ENCODE data around the gene TRIP12. TPM values are rescaled to one million over a fixed set of nuclear protein-coding genes. Genes with fewer than 3 reads are reported as not detected.
A peak's percentile ranks its signal among the peaks of the same experiment; 100 is the strongest.
"Not testable (repeated sequence)": the region's sequence is repeated elsewhere in the genome, so short reads cannot be mapped to it uniquely, and the experiment has no call there.

The TRIP12 gene
- total and polyA plus RNA-seq, 5 experiments from 2014 or later = 32.2 to 221 (median 45.2) TPM

DNA sequence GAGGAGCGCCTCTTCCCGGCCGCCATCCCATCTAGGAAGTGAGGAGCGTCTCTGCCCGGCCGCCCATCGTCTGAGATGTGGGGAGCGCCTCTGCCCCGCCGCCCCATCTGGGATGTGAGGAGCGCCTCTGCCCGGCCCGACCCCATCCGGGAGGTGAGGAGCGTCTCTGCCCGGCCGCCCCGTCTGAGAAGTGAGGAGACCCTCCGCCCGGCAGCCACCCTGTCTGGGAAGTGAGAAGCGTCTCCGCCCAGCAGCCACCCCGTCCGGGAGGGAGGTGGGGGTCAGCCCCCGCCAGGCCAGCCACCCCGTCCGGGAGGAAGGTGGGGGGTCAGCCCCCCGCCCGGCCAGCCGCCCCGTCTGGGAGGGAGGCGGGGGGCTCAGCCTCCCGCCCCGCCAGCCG is 179.1 kb downstream of the TRIP12 start:
- Mint-ChIP-seq H3K9me3 (peaks cover 10 to 45% (median 26%) of the 10 kb centered on the region in 9 donors), H3K36me3 (peaks cover 2 to 18% (median 16%) of the 10 kb centered on the region in 3 donors), H3K27me3 (peaks cover 2 to 15% (median 8%) of the 10 kb centered on the region in 5 donors)
- DNase-seq, H3K4me3 Mint-ChIP-seq, H3K27ac Mint-ChIP-seq, ATAC-seq, H3K4me1 Mint-ChIP-seq, POLR2A ChIA-PET: not testable (repeated sequence)

- POLR2A ChIA-PET = no interaction called here
- ATAC-seq (no peak), DNase-seq (no peak)
- Mint-ChIP-seq H3K4me3 (no peak overlapping the region), H3K27me3 (peaks cover 2 to 15% (median 8%) of the 10 kb centered on the region in 5 donors), H3K36me3 (peaks cover 4 to 24% (median 23%) of the 10 kb centered on the region in 3 donors), H3K4me1 (no peaks in the 10 kb centered on the region), H3K27ac (no peak overlapping the region), H3K9me3 (peaks cover 15 to 54% (median 35%) of the 10 kb centered on the region in 9 donors)
Observed at GRCh38 chr2:229740279-229740678, 181.5 kb downstream of the TRIP12 start.

DNA sequence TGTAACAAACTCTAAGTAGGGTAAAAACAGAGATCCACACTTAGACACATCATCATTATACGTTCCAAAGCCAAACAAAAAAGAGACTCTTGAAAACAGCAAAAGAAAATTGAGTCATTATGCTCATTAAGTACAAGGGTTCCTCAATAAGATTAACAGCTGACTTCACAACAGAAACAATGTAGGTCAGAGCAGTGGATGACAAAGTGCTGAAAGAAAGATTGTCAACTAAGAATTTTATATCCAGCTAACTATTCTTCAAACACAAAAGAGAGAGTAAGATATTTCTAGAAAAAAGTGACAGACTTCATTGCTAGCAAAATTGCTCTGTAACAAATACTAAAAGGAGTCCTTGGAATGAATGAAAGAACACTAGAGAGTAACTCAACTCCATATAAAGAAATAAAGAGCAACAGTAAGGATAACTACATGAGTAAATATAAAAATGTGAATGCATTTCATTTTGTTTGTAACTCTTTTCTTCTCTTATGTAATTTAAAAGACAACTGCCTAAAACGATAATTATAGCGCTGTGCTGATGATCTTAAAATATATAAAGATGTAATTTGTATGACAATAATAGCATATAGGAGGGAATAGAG is 183.7 kb downstream of the TRIP12 start:
- peaks cover 2 to 15% (median 8%) of the 10 kb centered on the region in 5 donors for H3K27me3 Mint-ChIP-seq
- H3K36me3 Mint-ChIP-seq = peaks cover 4 to 24% (median 14%) of the 10 kb centered on the region in 3 donors
- no peak overlapping the region for H3K27ac Mint-ChIP-seq
- no peak for ATAC-seq
- H3K4me1 Mint-ChIP-seq = peaks cover 0 to 2% (median 0%) of the 10 kb centered on the region in 4 donors
- peaks cover 15 to 45% (median 34%) of the 10 kb centered on the region in 9 donors for H3K9me3 Mint-ChIP-seq
- POLR2A ChIA-PET = no interaction called here
- DNase-seq = no peak
- no peak overlapping the region for H3K4me3 Mint-ChIP-seq

- no peak overlapping the region for H3K27ac Mint-ChIP-seq
- POLR2A ChIA-PET = no interaction called here
- H3K4me1 Mint-ChIP-seq = peaks cover 0 to 2% (median 0%) of the 10 kb centered on the region in 4 donors
- no peak for ATAC-seq
- DNase-seq = no peak
- peaks cover 15 to 28% (median 25%) of the 10 kb centered on the region in 9 donors for H3K9me3 Mint-ChIP-seq
- peaks cover 4 to 18% (median 14%) of the 10 kb centered on the region in 3 donors for H3K36me3 Mint-ChIP-seq
- H3K4me3 Mint-ChIP-seq = no peak overlapping the region
- H3K27me3 Mint-ChIP-seq = peaks cover 0 to 13% (median 5%) of the 10 kb centered on the region in 5 donors
Observed at GRCh38 chr2:229734410-229734809, 187.4 kb downstream of the TRIP12 start.

DNA sequence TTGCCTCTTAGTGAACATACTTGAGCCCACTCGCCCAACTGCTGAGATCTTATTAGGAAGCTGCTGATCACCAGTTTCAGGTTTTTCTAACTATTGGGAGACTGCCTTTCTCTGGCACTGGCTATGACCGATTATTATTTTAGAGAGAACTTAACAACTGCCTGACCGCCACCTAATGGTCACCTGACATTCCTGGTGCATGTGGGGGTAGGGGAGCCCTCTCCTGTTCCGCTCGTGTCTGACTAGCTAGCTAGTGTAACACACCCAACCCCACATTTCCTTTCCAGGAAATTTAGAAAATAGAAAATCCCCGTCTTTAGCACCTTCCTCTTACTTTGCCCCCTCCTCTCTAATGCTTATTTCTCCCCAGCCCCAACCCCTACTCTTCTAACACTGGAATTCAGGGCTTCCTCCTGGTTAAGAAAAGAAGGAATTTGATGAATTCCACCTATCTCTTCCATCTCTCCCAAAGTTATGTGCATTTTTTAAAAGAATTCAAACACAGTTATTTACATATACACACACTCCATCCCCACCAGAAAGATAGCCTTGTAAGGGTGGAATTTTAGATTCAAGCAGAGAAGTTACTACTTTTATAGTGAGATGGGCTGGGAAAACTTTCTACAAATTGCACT is 188.1 kb downstream of the TRIP12 start:
- Mint-ChIP-seq H3K36me3 (peaks cover 3 to 14% (median 8%) of the 10 kb centered on the region in 3 donors), H3K4me1 (peaks cover 0 to 2% (median 0%) of the 10 kb centered on the region in 4 donors), H3K9me3 (peaks cover 11 to 21% (median 20%) of the 10 kb centered on the region in 9 donors), H3K27ac (no peak overlapping the region), H3K4me3 (no peak overlapping the region), H3K27me3 (peaks cover 0 to 7% (median 2%) of the 10 kb centered on the region in 5 donors)
- no peak for ATAC-seq
- POLR2A ChIA-PET = no interaction called here
- no peak for DNase-seq

- H3K36me3 Mint-ChIP-seq = peaks cover 3 to 10% (median 5%) of the 10 kb centered on the region in 3 donors
- no peak overlapping the region for H3K27ac Mint-ChIP-seq
- peaks cover 0 to 2% (median 0%) of the 10 kb centered on the region in 4 donors for H3K4me1 Mint-ChIP-seq
- H3K9me3 Mint-ChIP-seq = peaks cover 6 to 14% (median 12%) of the 10 kb centered on the region in 9 donors
- ATAC-seq (no peak), DNase-seq (no peak)
- peaks cover 0 to 7% (median 0%) of the 10 kb centered on the region in 5 donors for H3K27me3 Mint-ChIP-seq
- H3K4me3 Mint-ChIP-seq = no peak overlapping the region
- POLR2A ChIA-PET = no interaction called here
Observed at GRCh38 chr2:229732897-229733296, 188.9 kb downstream of the TRIP12 start.

DNA sequence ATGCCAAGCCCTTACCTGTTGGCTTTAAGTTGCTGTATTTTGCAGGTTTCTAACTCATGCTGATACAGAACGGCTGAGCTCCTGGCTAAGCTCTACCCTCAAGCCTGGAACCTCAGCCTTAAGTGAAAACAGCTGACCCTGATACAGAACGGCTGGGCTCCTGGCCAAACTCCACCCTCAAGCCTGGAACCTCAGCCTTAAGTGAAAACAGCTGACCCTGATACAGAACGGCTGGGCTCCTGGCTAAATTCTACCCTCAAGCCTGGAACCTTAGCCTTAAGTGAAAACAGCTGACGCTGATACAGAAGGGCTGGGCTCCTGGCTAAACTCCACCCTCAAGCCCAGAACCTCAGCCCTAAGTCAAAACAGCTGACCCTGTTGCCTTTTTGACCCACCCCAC is 189.9 kb downstream of the TRIP12 start:
- Mint-ChIP-seq H3K4me1 (peaks cover 0 to 2% (median 0%) of the 10 kb centered on the region in 4 donors), H3K9me3 (peaks cover under 1 to 6% (median 2%) of the 10 kb centered on the region in 9 donors), H3K27me3 (peaks cover 0 to 7% (median 0%) of the 10 kb centered on the region in 5 donors), H3K36me3 (peaks cover under 1 to 2% (median 2%) of the 10 kb centered on the region in 3 donors), H3K4me3 (no peak overlapping the region), H3K27ac (no peak overlapping the region)
- ATAC-seq = no peak
- POLR2A ChIA-PET = no interaction called here
- no peak for DNase-seq

- no peak overlapping the region for H3K4me3 Mint-ChIP-seq
- POLR2A ChIA-PET = no interaction called here
- H3K9me3 Mint-ChIP-seq = peaks cover 0 to 4% (median 0%) of the 10 kb centered on the region in 9 donors
- no peaks in the 10 kb centered on the region for H3K36me3 Mint-ChIP-seq
- H3K4me1 Mint-ChIP-seq = peaks cover 0 to 2% (median 0%) of the 10 kb centered on the region in 4 donors
- ATAC-seq = no peak
- H3K27me3 Mint-ChIP-seq = peaks cover 0 to 9% (median 0%) of the 10 kb centered on the region in 5 donors
- DNase-seq = no peak
- peak overlapping the region in 1 of 10 donors; percentile 12 for H3K27ac Mint-ChIP-seq
Observed at GRCh38 chr2:229731363-229731762, 190.4 kb downstream of the TRIP12 start.

GRCh38 chr2:229728370-229728769 is 193.4 kb downstream of the TRIP12 start:
- ATAC-seq = no peak
- H3K9me3 Mint-ChIP-seq = no peaks in the 10 kb centered on the region
- no peaks in the 10 kb centered on the region for H3K36me3 Mint-ChIP-seq
- POLR2A ChIA-PET = interaction anchor here (0.6 kb wide), 1 partner anchor 18 kb away, joined by 3 read pairs; no protein-coding TSS in a partner anchor
- H3K27ac Mint-ChIP-seq = no peak overlapping the region
- DNase-seq = no peak
- H3K4me3 Mint-ChIP-seq = no peak overlapping the region
- H3K27me3 Mint-ChIP-seq = peaks cover 0 to 9% (median 0%) of the 10 kb centered on the region in 5 donors
- no peaks in the 10 kb centered on the region for H3K4me1 Mint-ChIP-seq

GRCh38 chr2:229726643-229727042 is 195.2 kb downstream of the TRIP12 start:
- H3K4me3 Mint-ChIP-seq = no peak overlapping the region
- ATAC-seq = no peak
- peaks cover 0 to 9% (median 3%) of the 10 kb centered on the region in 5 donors for H3K27me3 Mint-ChIP-seq
- no peaks in the 10 kb centered on the region for H3K4me1 Mint-ChIP-seq
- no peak overlapping the region for H3K27ac Mint-ChIP-seq
- no peak for DNase-seq
- H3K36me3 Mint-ChIP-seq = no peaks in the 10 kb centered on the region
- H3K9me3 Mint-ChIP-seq = no peaks in the 10 kb centered on the region
- POLR2A ChIA-PET = no interaction called here

DNA sequence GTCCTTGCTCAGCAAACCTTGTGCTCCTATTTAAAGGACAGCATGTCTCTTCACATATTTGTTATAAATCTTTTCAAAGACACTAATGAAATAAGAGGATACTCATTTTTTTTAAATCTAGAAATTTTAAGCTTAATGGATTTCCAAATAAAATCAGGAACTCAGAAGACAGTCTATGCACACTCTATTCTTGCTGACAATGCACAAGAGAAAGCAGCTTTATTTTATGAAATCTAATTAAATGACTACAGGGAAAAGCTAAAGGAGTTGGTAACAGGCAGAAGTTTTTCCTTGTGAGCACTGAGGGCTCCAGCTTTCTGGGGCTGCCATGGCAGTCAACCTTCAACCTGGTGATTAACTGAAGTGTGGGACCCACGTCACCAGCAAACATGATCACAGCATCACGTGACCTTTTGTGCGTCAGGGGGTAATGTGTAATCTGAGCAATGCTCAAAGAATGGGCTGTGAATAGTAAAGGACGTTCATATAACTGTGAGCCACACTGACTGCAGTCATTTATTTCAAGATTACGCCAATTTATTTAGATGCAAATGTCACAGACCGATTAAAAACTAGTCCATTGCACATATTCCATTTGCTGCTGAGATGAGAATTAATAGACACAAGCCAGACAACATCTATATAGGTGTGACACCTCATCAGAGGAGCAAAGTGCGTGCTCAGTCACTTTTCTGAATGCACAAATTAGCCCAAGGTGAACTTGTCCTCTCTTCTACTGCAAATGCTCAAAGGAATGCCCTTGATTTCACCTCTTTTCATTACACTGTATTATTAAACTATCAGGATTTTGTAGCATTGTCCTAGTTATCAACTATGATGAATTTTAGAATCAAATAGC is 195.9 kb downstream of the TRIP12 start:
- H3K4me1 Mint-ChIP-seq = no peaks in the 10 kb centered on the region
- ATAC-seq (no peak), DNase-seq (no peak)
- H3K9me3 Mint-ChIP-seq = no peaks in the 10 kb centered on the region
- H3K4me3 Mint-ChIP-seq = no peak overlapping the region
- POLR2A ChIA-PET = no interaction called here
- H3K36me3 Mint-ChIP-seq = no peaks in the 10 kb centered on the region
- H3K27ac Mint-ChIP-seq = no peak overlapping the region
- H3K27me3 Mint-ChIP-seq = peaks cover 0 to 5% (median 3%) of the 10 kb centered on the region in 5 donors

DNA sequence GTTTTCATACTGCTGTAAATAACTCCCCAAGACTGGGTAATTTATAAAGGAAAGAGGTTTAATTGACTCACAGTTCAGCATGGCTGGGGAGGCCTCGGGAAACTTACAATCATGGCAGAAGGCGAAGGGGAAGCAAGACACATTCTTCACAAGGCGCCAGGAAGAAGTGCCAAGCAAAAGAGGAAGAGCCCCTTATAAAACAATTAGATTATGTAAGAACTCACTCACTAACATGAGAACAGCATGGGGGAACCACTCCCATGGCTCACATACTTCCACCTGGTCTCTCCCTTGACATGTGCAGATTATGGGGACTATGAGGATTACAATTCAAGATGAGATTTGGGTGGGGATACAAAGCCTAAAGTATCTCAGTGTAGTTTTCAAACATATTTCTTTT is 198.6 kb downstream of the TRIP12 start:
- ATAC-seq, DNase-seq, H3K4me1 Mint-ChIP-seq, H3K27ac Mint-ChIP-seq, H3K9me3 Mint-ChIP-seq, H3K36me3 Mint-ChIP-seq, POLR2A ChIA-PET, H3K4me3 Mint-ChIP-seq: not testable (repeated sequence)
- H3K27me3 Mint-ChIP-seq = peaks cover 7 to 20% (median 14%) of the 10 kb centered on the region in 5 donors

Measured in naive thymus-derived CD8-positive, alpha-beta T cell (primary cell).